Measurements from ENCODE around the gene MRPL23. TPM values are rescaled to one million over a fixed set of nuclear protein-coding genes. Genes with fewer than 3 reads are reported as not detected.

MRPL23 gene
- total and polyA plus RNA-seq, 2 of the 13 experiments (the other 11 are each of a cell fraction or from before 2014, with no cell fraction given), result 67.8 to 123 TPM

- 60% methylated on average over 1 of the region's 34 CpGs for WGBS (ENCODE audit: low lambda C conversion rate)
- intact Hi-C loops (cut with micrococcal nuclease; ENCODE audit: unreplicated experiment) (no loop called here), in situ Hi-C loops (cut with HindIII; ENCODE audit: extremely low pct_ligation_motif_present, low pct_unique_long_range_greater_than_20kb) (no loop called here)
- H2AFZ ChIP-seq (ENCODE audit: low read length), result no peak overlapping the region
- H3K9me3 ChIP-seq (ENCODE audit: low read length), result no peaks in the 10 kb centered on the region
- no peaks in the 10 kb centered on the region for H4K20me1 ChIP-seq (ENCODE audit: insufficient read depth, low read length)
- POLR2A ChIA-PET, result no interaction called here
- no peaks in the 10 kb centered on the region for H3K36me3 ChIP-seq (replicated peaks in 1 of 2; ENCODE audit: control insufficient read depth in 1 of 2, insufficient read depth in 2 of 2, low read length in 2 of 2)
- no peak for FAIRE-seq
- DNase-seq (ENCODE audit: low spot score), result no peak
- H3K4me3 ChIP-seq (replicated peaks in 1 of 3; ENCODE audit: insufficient read depth in 1 of 3, low read depth in 2 of 3, low read length in 3 of 3), result no peak overlapping the region
- BruUV-seq (replicated peaks), result no TSS peak
- no peak overlapping the region for H3K27ac ChIP-seq (ENCODE audit: extremely low read length, insufficient read depth, low read length)
- peaks cover 19 to 66% of the 10 kb centered on the region in 2 experiments for H3K27me3 ChIP-seq (ENCODE audit: control insufficient read depth in 1 of 2, insufficient read depth in 2 of 2, low read length in 2 of 2)
- CTCF ChIA-PET (ENCODE audit: low intra/inter-chr PET ratio, low total read pairs), result no interaction called here
- H3K9ac ChIP-seq (ENCODE audit: insufficient read depth, low read depth, low read length), result no peak overlapping the region
- peak; percentile 12; the same call in 2 of the 3 replicates for ATAC-seq
- no peak for TF ChIP-seq ZNF260 (CRISPR knock-in tag; IDR thresholded peaks at IDR 0.05; ENCODE audit: borderline replicate concordance, low read depth)
- no peak for TF ChIP-seq MLX (CRISPR knock-in tag; IDR thresholded peaks at IDR 0.05)
- TF ChIP-seq ZNF747 (CRISPR knock-in tag; IDR thresholded peaks at IDR 0.05; ENCODE audit: borderline replicate concordance), result no peak
- no peak for TF ChIP-seq ZSCAN31 (CRISPR knock-in tag; IDR thresholded peaks at IDR 0.05; ENCODE audit: low read depth)
- TF ChIP-seq, protein P1, sequence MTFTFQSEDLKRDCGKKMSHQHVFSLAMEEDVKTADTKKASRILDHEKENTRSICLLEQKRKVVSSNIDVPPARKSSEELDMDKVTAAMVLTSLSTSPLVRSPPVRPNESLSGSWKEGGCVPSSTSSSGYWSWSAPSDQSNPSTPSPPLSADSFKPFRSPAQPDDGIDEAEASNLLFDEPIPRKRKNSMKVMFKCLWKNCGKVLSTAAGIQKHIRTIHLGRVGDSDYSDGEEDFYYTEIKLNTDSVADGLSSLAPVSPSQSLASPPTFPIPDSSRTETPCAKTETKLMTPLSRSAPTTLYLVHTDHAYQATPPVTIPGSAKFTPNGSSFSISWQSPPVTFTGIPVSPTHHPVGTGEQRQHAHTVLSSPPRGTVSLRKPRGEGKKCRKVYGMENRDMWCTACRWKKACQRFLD (CRISPR knock-in tag; IDR thresholded peaks at IDR 0.05; ENCODE audit: borderline replicate concordance), result no peak
- TF ChIP-seq RARG (CRISPR knock-in tag; IDR thresholded peaks at IDR 0.05; ENCODE audit: low read depth), result no peak
- TF ChIP-seq ZNF589 (CRISPR knock-in tag; conservative IDR thresholded peaks at IDR 0.05), result no peak
- TF ChIP-seq ZKSCAN1 (IDR thresholded peaks at IDR 0.05; ENCODE audit: low read length), result no peak
- TF ChIP-seq SIX1 (CRISPR knock-in tag; IDR thresholded peaks at IDR 0.05; ENCODE audit: borderline replicate concordance), result no peak
- TF ChIP-seq RFXAP (CRISPR knock-in tag; IDR thresholded peaks at IDR 0.05; ENCODE audit: borderline replicate concordance), result no peak
- no peak for TF ChIP-seq ZNF619 (CRISPR knock-in tag; IDR thresholded peaks at IDR 0.05)
- no peak for TF ChIP-seq JDP2 (CRISPR knock-in tag; IDR thresholded peaks at IDR 0.05; ENCODE audit: borderline replicate concordance)
- H3K4me1 ChIP-seq (ENCODE audit: insufficient read depth, low read length), result no peaks in the 10 kb centered on the region
- H3K4me2 ChIP-seq (ENCODE audit: low read depth, low read length), result no peak overlapping the region
- no peaks in the 10 kb centered on the region for H3K79me2 ChIP-seq (ENCODE audit: insufficient read depth, low read length)
These were observed 10.9 kb upstream of the MRPL23 start for GRCh38 chr11:1936072-1936780.

All from HepG2 (cell line).